H1 (cell line): ENCODE results near the gene KRT81. TPM values are rescaled to one million over a fixed set of nuclear protein-coding genes. Genes with fewer than 3 reads are reported as not detected.
A peak's percentile ranks its signal among the peaks of the same experiment; 100 is the strongest.

Experiments
- CTCF ChIA-PET: fragments of 300-600 bp; sonication (Branson Sonifier 250); formaldehyde crosslinking; loops from one replicate; lab custom pipeline; 2021; ENCODE audit not compliant: partially characterized antibody; lab: Charles Lee
- POLR2A ChIA-PET: fragments of 300-600 bp; sonication (Branson Sonifier 250); formaldehyde crosslinking; loops from one replicate; lab custom pipeline; 2021; ENCODE audit warnings: inconsistent platforms; ENCODE audit not compliant: partially characterized antibody; lab: Charles Lee
- DNase-seq, 2 experiments: peaks; one replicate each; pipeline versions ENCODE4 v3.0.0 to v3.0.0-alpha.2; 2010 to 2022; ENCODE audit warnings: low spot score in 2 of 2, low read depth in 1 of 2, mixed read lengths in 1 of 2
- FAIRE-seq: peaks from 2 replicates; lab custom pipeline; 2011; peaks lifted over from hg19 to GRCh38; lab: Jason Lieb, UNC
- H2AFZ ChIP-seq: 2 replicates; pipeline ENCODE4 v1.8.1; 2012; ENCODE audit warnings: low read length, inconsistent platforms
- H2AK5ac ChIP-seq: 2 replicates; pipeline ENCODE4 v1.6.1; 2013; ENCODE audit warnings: low read depth, low read length
- H2BK120ac ChIP-seq: replicated peaks from 2 replicates; pipeline ENCODE3; 2013; ENCODE audit warnings: low read depth, low read length, inconsistent platforms
- H2BK12ac ChIP-seq: 2 replicates; pipeline ENCODE4 v1.6.1; 2013; ENCODE audit warnings: low read depth, low read length
- H2BK15ac ChIP-seq: 2 replicates; pipeline ENCODE4 v1.6.1; 2013; ENCODE audit warnings: low read length
- H2BK20ac ChIP-seq: 2 replicates; pipeline ENCODE4 v1.6.1; 2013; ENCODE audit warnings: low read length
- H2BK5ac ChIP-seq: 2 replicates; pipeline ENCODE4 v1.6.1; 2013; ENCODE audit warnings: low read depth, low read length
- H3K14ac ChIP-seq: 2 replicates; pipeline ENCODE4 v1.6.1; 2013; ENCODE audit warnings: inconsistent platforms; ENCODE audit not compliant: insufficient read length
- H3K18ac ChIP-seq: 2 replicates; pipeline ENCODE4 v1.6.1; 2013; ENCODE audit warnings: low read length; ENCODE audit errors: extremely low read depth
- H3K23ac ChIP-seq: 2 replicates; pipeline ENCODE4 v1.6.1; 2013; ENCODE audit warnings: inconsistent platforms; ENCODE audit not compliant: insufficient read length
- H3K23me2 ChIP-seq: 2 replicates; pipeline ENCODE4 v1.6.1; 2013; ENCODE audit warnings: low read depth, low read length
- H3K27ac ChIP-seq: 2 replicates; pipeline ENCODE4 v1.6.1; 2011; ENCODE audit warnings: low read depth, low read length, inconsistent platforms
- H3K27me3 ChIP-seq, 4 experiments: replicated peaks in 1 of 4; 1 replicate in 1 of 4; 2 replicates in 3 of 4; pipeline versions ENCODE4 v1.6.1 to v1.8.1; 2011 to 2013; ENCODE audit warnings: low read length in 3 of 4, mild to moderate bottlenecking in 3 of 4, inconsistent platforms in 2 of 4, mixed read lengths in 2 of 4, moderate library complexity in 1 of 4; ENCODE audit not compliant: control insufficient read depth in 3 of 4, insufficient read depth in 3 of 4; ENCODE audit errors: extremely low read depth in 1 of 4
- H3K36me3 ChIP-seq, 4 experiments: 2 replicates each; pipeline versions ENCODE4 v1.6.1 to v1.8.1; 2011 to 2013; ENCODE audit warnings: mild to moderate bottlenecking in 4 of 4, low read length in 3 of 4, moderate library complexity in 2 of 4, control low read depth in 1 of 4, inconsistent platforms in 1 of 4; ENCODE audit not compliant: insufficient read depth in 4 of 4, control insufficient read depth in 2 of 4
- H3K4ac ChIP-seq: replicated peaks from 2 replicates; pipeline ENCODE3; 2013; ENCODE audit warnings: low read length, low read depth, mixed read lengths, inconsistent platforms; ENCODE audit not compliant: insufficient read length
- H3K4me1 ChIP-seq, 4 experiments: replicated peaks in 1 of 4; 1 replicate in 1 of 4; 2 replicates in 3 of 4; pipeline versions ENCODE4 v1.6.1 to v1.8.1; 2011 to 2013; ENCODE audit warnings: low read length in 3 of 4, inconsistent platforms in 2 of 4, mixed read lengths in 1 of 4; ENCODE audit not compliant: insufficient read depth in 4 of 4, control insufficient read depth in 3 of 4
- H3K4me2 ChIP-seq, 2 experiments: 2 replicates each; pipeline versions ENCODE4 v1.6.1 to v1.8.1; 2011 to 2013; ENCODE audit warnings: low read depth in 2 of 2, low read length in 2 of 2, control low read depth in 1 of 2, inconsistent platforms in 1 of 2, mild to moderate bottlenecking in 1 of 2; ENCODE audit not compliant: insufficient read depth in 1 of 2
- H3K4me3 ChIP-seq, 4 experiments: fragments of 200-600, 300-600 bp in 1 of 4; sonication (generic), shearing (Covaris generic), sonication (Bioruptor Twin) in 1 of 4; 2 replicates each; pipeline versions ENCODE4 v1.5.1 to v1.8.1; 2011 to 2016; ENCODE audit warnings: low read length in 4 of 4, low read depth in 3 of 4, control low read depth in 2 of 4, inconsistent platforms in 2 of 4, mild to moderate bottlenecking in 2 of 4, mixed read lengths in 1 of 4, moderate library complexity in 1 of 4; ENCODE audit not compliant: insufficient read depth in 2 of 4; ENCODE audit errors: extremely low read depth in 1 of 4
- H3K56ac ChIP-seq: replicated peaks from 2 replicates; pipeline ENCODE3; 2013; ENCODE audit warnings: low read depth, mild to moderate bottlenecking, mixed read lengths, low read length, inconsistent platforms; ENCODE audit not compliant: insufficient read length
- H3K79me1 ChIP-seq: 2 replicates; pipeline ENCODE4 v1.6.1; 2013; ENCODE audit warnings: low read depth, low read length, control low read depth
- H3K79me2 ChIP-seq, 2 experiments: 2 replicates each; pipeline versions ENCODE4 v1.6.1 to v1.8.1; 2012 to 2013; ENCODE audit warnings: low read length in 2 of 2, mild to moderate bottlenecking in 2 of 2, inconsistent platforms in 1 of 2; ENCODE audit not compliant: insufficient read depth in 2 of 2, control insufficient read depth in 1 of 2
- H3K9ac ChIP-seq, 4 experiments: replicated peaks in 1 of 4; 1 replicate in 1 of 4; 2 replicates in 3 of 4; pipeline versions ENCODE4 v1.6.1 to v1.8.1; 2011 to 2013; ENCODE audit warnings: low read depth in 3 of 4, low read length in 3 of 4, control low read depth in 2 of 4, mild to moderate bottlenecking in 2 of 4, moderate library complexity in 2 of 4, inconsistent platforms in 1 of 4; ENCODE audit errors: extremely low read depth in 1 of 4
- H3K9me3 ChIP-seq, 2 experiments: 2 replicates each; pipeline versions ENCODE4 v1.6.1 to v1.8.1; 2012 to 2013; ENCODE audit warnings: mild to moderate bottlenecking in 2 of 2, moderate library complexity in 2 of 2, control low read depth in 1 of 2, inconsistent platforms in 1 of 2, low read depth in 1 of 2, low read length in 1 of 2, mixed read lengths in 1 of 2; ENCODE audit not compliant: insufficient read depth in 2 of 2
- H4K20me1 ChIP-seq, 2 experiments: replicated peaks in 1 of 2; 2 replicates each; pipeline versions ENCODE3 to v1.8.1; 2011 to 2013; ENCODE audit warnings: inconsistent platforms in 2 of 2, low read length in 2 of 2, mild to moderate bottlenecking in 1 of 2; ENCODE audit not compliant: insufficient read depth in 2 of 2, control insufficient read depth in 1 of 2
- H4K5ac ChIP-seq: 2 replicates; pipeline ENCODE4 v1.6.1; 2013; ENCODE audit warnings: low read length, low read depth, mixed read lengths, inconsistent platforms; ENCODE audit not compliant: insufficient read length
- H4K8ac ChIP-seq: 2 replicates; pipeline ENCODE4 v1.8.0; 2013; ENCODE audit warnings: mild to moderate bottlenecking, moderate library complexity, low read length, inconsistent platforms; ENCODE audit not compliant: insufficient read depth; ENCODE audit errors: extremely low read depth
- H4K91ac ChIP-seq: replicated peaks from 2 replicates; pipeline ENCODE3; 2013; ENCODE audit warnings: low read length, mixed read lengths, inconsistent platforms; ENCODE audit not compliant: insufficient read length
- ASH2L ChIP-seq: fragments of 200-600, 300-600 bp; sonication (generic); IDR thresholded peaks from one replicate; pipeline ENCODE4 v1.7.1; 2017; ENCODE audit warnings: low read length
- HDAC2 ChIP-seq, 2 experiments: fragments of 300-600 bp in 1 of 2; sonication (generic) in 1 of 2; IDR thresholded peaks; 2 replicates each; pipeline ENCODE4 v1.6.1; 2011 to 2012; ENCODE audit warnings: low read depth in 2 of 2, low read length in 2 of 2, mild to moderate bottlenecking in 2 of 2, moderate library complexity in 2 of 2, borderline replicate concordance in 1 of 2, inconsistent platforms in 1 of 2
- HDAC6 ChIP-seq: IDR thresholded peaks from one replicate; pipeline ENCODE4 v1.7.1; 2012; ENCODE audit warnings: low read depth, mild to moderate bottlenecking, inconsistent platforms, low read length, moderate library complexity
- SIX5 ChIP-seq: IDR thresholded peaks from 2 replicates; pipeline ENCODE4 v1.6.1; 2011; ENCODE audit warnings: mild to moderate bottlenecking, low read depth, low read length
- SP1 ChIP-seq: IDR thresholded peaks from 2 replicates; pipeline ENCODE4 v1.6.1; 2011; ENCODE audit warnings: low read depth, low read length
- WGBS, 2 experiments: shearing (Covaris generic) in 1 of 2; methylation state at CpG; one replicate each; pipeline versions ENCODE4 v1.1.6 to v1.1.7; 2013 to 2015; ENCODE audit warnings: low lambda C conversion rate in 2 of 2, mixed read lengths in 2 of 2, inconsistent platforms in 1 of 2, low coverage in 1 of 2, missing lambda C conversion rate in 1 of 2; ENCODE audit not compliant: insufficient replicate concordance in 2 of 2, insufficient coverage in 1 of 2, insufficient read length in 1 of 2; ENCODE audit errors: extremely low coverage in 1 of 2, missing lambda C conversion rate in 1 of 2; 5-methylcytosine and 5-hydroxymethylcytosine counted together
- polyA plus RNA-seq, 7 experiments: library from polyadenylated mRNA; depleted of rRNA in 3 of 7; stranded (reverse) in 5 of 7; unstranded in 2 of 7; fragments of >200 nt in 5 of 7; fragments of 200-250 nt in 2 of 7; gene quantifications; 1 replicate in 5 of 7; 2 replicates in 1 of 7; 4 replicates in 1 of 7; pipeline versions ENCODE4 v1.2.1 to v1.2.3, GENCODE V29; 2011 to 2013; ENCODE audit warnings: missing spikeins in 2 of 7, mixed read lengths in 2 of 7
- total RNA-seq: library from RNA; stranded (reverse); fragmentation: NEBNext Ultra II Directional; extraction: Animal tissue kit (Norgen Biotek cat#: 25700); gene quantifications from 2 replicates; pipeline ENCODE4 v1.2.1, GENCODE V29; 2021
- TF ChIP-seq, protein P1 (sequence below), 3 experiments: IDR thresholded peaks; 1 replicate in 2 of 3; 2 replicates in 1 of 3; pipeline versions ENCODE4 v1.5.1 to v1.6.1; 2011; ENCODE audit warnings: low read length in 3 of 3, mild to moderate bottlenecking in 3 of 3, inconsistent platforms in 2 of 3, low read depth in 1 of 3, moderate library complexity in 1 of 3; ENCODE audit not compliant: insufficient read depth in 1 of 3; ENCODE audit errors: control extremely low read depth in 1 of 3
- TF ChIP-seq, protein P2 (sequence below): IDR thresholded peaks from 2 replicates; pipeline ENCODE4 v1.6.1; 2012; ENCODE audit warnings: inconsistent platforms

Gene KRT81
- total and polyA plus RNA-seq, 2 of the 8 experiments (the other 6 are each of a cell fraction or from before 2014, with no cell fraction given) = not detected

DNA sequence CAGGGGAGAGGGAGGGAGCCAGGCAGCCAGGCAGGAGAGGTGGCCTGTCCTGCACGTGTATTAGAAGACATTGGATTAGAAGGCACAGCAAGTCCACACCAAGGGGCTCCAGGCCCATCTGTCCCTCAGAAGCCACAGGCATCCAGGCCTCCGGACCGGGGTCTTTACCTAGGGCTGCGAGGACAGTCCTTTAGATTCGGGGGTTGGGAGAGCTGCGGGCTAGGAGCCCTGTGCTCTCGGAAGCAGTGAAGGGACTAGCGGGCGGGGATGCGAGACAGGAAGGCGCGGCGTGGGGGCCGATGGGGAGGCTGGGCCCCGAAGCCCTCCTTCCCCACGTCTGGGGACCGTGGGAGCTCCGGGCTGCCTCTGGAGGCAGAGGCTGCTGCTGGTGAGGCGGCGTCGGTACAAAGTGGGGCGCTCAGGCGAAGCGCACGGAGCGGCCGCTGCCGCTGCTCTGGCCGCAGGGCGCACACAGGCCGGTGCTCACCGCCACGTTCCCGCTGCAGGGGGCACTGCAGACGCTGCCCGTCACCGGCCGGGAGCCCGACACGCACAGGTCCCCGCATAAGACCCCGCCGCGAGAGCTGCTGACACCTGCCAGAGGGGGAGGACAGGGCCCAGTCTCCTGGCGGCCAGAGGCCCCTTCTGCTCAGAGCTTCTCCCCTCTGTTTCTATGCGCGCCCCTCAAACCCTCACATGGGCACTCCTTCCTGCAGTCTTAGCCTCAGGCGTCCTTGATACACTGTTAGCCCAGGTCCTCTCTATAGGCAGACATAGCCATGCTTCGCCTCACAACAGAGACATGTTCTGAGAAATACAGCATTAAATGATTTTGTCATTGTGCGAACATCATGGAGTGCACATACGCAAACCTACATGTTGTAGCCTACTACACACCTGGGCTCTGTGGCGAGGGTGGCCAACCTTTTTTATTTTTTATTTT lies 41.0 kb downstream of the KRT81 start:
- H3K79me1 ChIP-seq = no peaks in the 10 kb centered on the region
- H2BK20ac ChIP-seq = 0 out of 2 replicates have a peak overlapping the region, but pooled peaks have one; percentile 27
- H3K23me2 ChIP-seq = peaks cover 3% of the 10 kb centered on the region; the same call in 1 of the 2 replicates
- H3K36me3 ChIP-seq = no peaks in the 10 kb centered on the region
- peak overlapping the region; percentile 55 to 62 for H3K4me2 ChIP-seq
- H4K91ac ChIP-seq = peak overlapping the region; percentile 35
- peak overlapping the region; percentile 68; the same call in 1 of the 2 replicates for H2BK15ac ChIP-seq
- no peak overlapping the region for H3K4ac ChIP-seq
- no peak for FAIRE-seq
- no peak overlapping the region for H3K23ac ChIP-seq
- H4K5ac ChIP-seq = no peak overlapping the region
- no peak overlapping the region for H3K27ac ChIP-seq
- no peak overlapping the region for H2BK120ac ChIP-seq
- no peak overlapping the region for H3K9ac ChIP-seq
- no peak overlapping the region; the same call in 1 of the 2 replicates for H2BK5ac ChIP-seq
- no peaks in the 10 kb centered on the region for H4K20me1 ChIP-seq
- no peak overlapping the region for H2BK12ac ChIP-seq
- peak overlapping the region; percentile 2 to 54 (median 19); a peak in 6 of 8 replicates for H3K4me3 ChIP-seq
- CTCF ChIA-PET = interaction anchor here (0.6 to 14.6 kb wide), 25 partner anchors 9 to 311 kb away, joined by 3 to 151 read pairs (median 8); partner anchors contain the start of gene KRT7
- H3K27me3 ChIP-seq = peaks cover 4 to 31% (median 25%) of the 10 kb centered on the region in 4 experiments
- WGBS, 2 experiments = 23% methylated on average over 35 of the region's 52 CpGs; no CpG with 5 or more reads in 1 of the 2 experiments
- no peak overlapping the region for H2AK5ac ChIP-seq
- peaks cover 0 to 12% (median 5%) of the 10 kb centered on the region in 4 experiments; a peak in 5 of 7 replicates for H3K4me1 ChIP-seq
- no peaks in the 10 kb centered on the region for H3K9me3 ChIP-seq
- H4K8ac ChIP-seq = 0 out of 2 replicates have a peak overlapping the region, but pooled peaks have one; percentile 51
- H3K14ac ChIP-seq = no peak overlapping the region
- DNase-seq = peak in 1 of 2 experiments; percentile 69
- POLR2A ChIA-PET = interaction anchor here (0.8 to 2.3 kb wide), 6 partner anchors 9 to 624 kb away, joined by 3 to 7 read pairs (median 3); partner anchors contain the start of gene KRT7
- 0 out of 2 replicates have a peak overlapping the region, but pooled peaks have one; percentile 35 for H2AFZ ChIP-seq
- H3K18ac ChIP-seq = no peak overlapping the region
- H3K79me2 ChIP-seq = no peaks in the 10 kb centered on the region
- H3K56ac ChIP-seq = no peak overlapping the region
- TF ChIP-seq HDAC6 (no peak), HDAC2 (IDR thresholded peaks at IDR 0.05; ENCODE audit: borderline replicate concordance in 1 of 2, low read depth in 2 of 2, low read length in 2 of 2) (no peak), ASH2L (peak; percentile 61), SIX5 (no peak), SP1 (no peak)
- TF ChIP-seq, protein P1, sequence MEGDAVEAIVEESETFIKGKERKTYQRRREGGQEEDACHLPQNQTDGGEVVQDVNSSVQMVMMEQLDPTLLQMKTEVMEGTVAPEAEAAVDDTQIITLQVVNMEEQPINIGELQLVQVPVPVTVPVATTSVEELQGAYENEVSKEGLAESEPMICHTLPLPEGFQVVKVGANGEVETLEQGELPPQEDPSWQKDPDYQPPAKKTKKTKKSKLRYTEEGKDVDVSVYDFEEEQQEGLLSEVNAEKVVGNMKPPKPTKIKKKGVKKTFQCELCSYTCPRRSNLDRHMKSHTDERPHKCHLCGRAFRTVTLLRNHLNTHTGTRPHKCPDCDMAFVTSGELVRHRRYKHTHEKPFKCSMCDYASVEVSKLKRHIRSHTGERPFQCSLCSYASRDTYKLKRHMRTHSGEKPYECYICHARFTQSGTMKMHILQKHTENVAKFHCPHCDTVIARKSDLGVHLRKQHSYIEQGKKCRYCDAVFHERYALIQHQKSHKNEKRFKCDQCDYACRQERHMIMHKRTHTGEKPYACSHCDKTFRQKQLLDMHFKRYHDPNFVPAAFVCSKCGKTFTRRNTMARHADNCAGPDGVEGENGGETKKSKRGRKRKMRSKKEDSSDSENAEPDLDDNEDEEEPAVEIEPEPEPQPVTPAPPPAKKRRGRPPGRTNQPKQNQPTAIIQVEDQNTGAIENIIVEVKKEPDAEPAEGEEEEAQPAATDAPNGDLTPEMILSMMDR (IDR thresholded peaks at IDR 0.05; ENCODE audit: control extremely low read depth in 1 of 3, insufficient read depth in 1 of 3, low read depth in 1 of 3, low read length in 3 of 3) = peak in 2 of 3 experiments; percentile 23 to 40; a peak in 3 of 4 replicates
- TF ChIP-seq, protein P2, sequence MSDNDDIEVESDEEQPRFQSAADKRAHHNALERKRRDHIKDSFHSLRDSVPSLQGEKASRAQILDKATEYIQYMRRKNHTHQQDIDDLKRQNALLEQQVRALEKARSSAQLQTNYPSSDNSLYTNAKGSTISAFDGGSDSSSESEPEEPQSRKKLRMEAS = peak; percentile 24; the same call in 1 of the 2 replicates
